K562 (cell line): ENCODE results near the gene TRAPPC1. TPM values are rescaled to one million over a fixed set of nuclear protein-coding genes. Genes with fewer than 3 reads are reported as not detected.

Source experiments
- FOXJ3 ChIP-seq: sonication (generic); formaldehyde crosslinking; IDR thresholded peaks from 2 replicates; pipeline ENCODE4 v1.4.0; 2020; ENCODE audit warnings: mild to moderate bottlenecking, missing genetic modification reagents
- JUNB ChIP-seq: fragments of 450-650 bp; formaldehyde crosslinking; conservative IDR thresholded peaks from 2 replicates; pipeline ENCODE4 v1.4.0; 2020; ENCODE audit warnings: mild to moderate bottlenecking
- LEF1 ChIP-seq: fragments of 450-650 bp; IDR thresholded peaks from 2 replicates; pipeline ENCODE4 v1.6.1; 2016; ENCODE audit warnings: mild to moderate bottlenecking
- MEIS2 ChIP-seq: fragments of 450-650 bp; IDR thresholded peaks from 2 replicates; pipeline ENCODE4 v1.6.1; 2014; ENCODE audit warnings: mild to moderate bottlenecking; ENCODE audit not compliant: partially characterized antibody
- SMARCC2 ChIP-seq: fragments of 450-650 bp; IDR thresholded peaks from 2 replicates; pipeline ENCODE4 v1.6.1; 2017; ENCODE audit warnings: antibody characterized with exemption, moderate library complexity, mild to moderate bottlenecking, low read depth
- TEAD4 ChIP-seq, 2 experiments: sonication (generic) in 1 of 2; formaldehyde crosslinking in 1 of 2; IDR thresholded peaks; 2 replicates each; pipeline versions ENCODE4 v1.6.1 to v1.8.0; 2012 to 2022; ENCODE audit warnings: borderline replicate concordance in 1 of 2, inconsistent platforms in 1 of 2, low read length in 1 of 2, mild to moderate bottlenecking in 1 of 2, missing genetic modification reagents in 1 of 2
- ZBED1 ChIP-seq: IDR thresholded peaks from 2 replicates; pipeline ENCODE4 v1.6.1; 2014
- ZNF444 ChIP-seq: fragments of 250-450 bp; sonication (Bioruptor Pico); IDR thresholded peaks from 2 replicates; pipeline ENCODE4 v1.4.0; 2020; ENCODE audit warnings: mild to moderate bottlenecking, moderate library complexity
- polyA plus RNA-seq, 8 experiments: library from polyadenylated mRNA; depleted of rRNA in 4 of 8; stranded (reverse) in 5 of 8; unstranded in 3 of 8; fragments of >200 nt; fragmentation: Nextera tagmentation in 2 of 8; fragmentation: Illumina TruSeq in 1 of 8; extraction: Ambion mirVana in 2 of 8; extraction: Trizol in 1 of 8; gene quantifications; 2 replicates each; pipeline versions ENCODE4 v1.2.1 to v1.2.3, GENCODE V29; 2011 to 2014; ENCODE audit warnings: inconsistent platforms in 1 of 8, missing spikeins in 1 of 8
- total RNA-seq, 7 experiments: library from RNA; depleted of rRNA in 6 of 7; stranded (reverse); fragments of >200 nt in 6 of 7; fragmentation: Illumina TruSeq in 2 of 7; extraction: Trizol in 2 of 7; gene quantifications; 2 replicates each; pipeline versions ENCODE4 v1.2.1 to v1.2.3, GENCODE V29; 2011 to 2021; ENCODE audit warnings: low replicate concordance in 1 of 7
- TF ChIP-seq, protein P1 (sequence below), 2 experiments: fragments of 450-650 bp; formaldehyde crosslinking in 1 of 2; IDR thresholded peaks; 2 replicates each; pipeline versions ENCODE4 v1.4.0 to v1.6.1; 2014 to 2020; ENCODE audit warnings: mild to moderate bottlenecking in 2 of 2, borderline replicate concordance in 1 of 2, low read depth in 1 of 2
- TF ChIP-seq, protein P2 (sequence below), 3 experiments: IDR thresholded peaks in 2 of 3; conservative IDR thresholded peaks in 1 of 3; 2 replicates each; pipeline ENCODE4 v1.5.1; 2011 to 2012; ENCODE audit warnings: low read length in 3 of 3, mild to moderate bottlenecking in 3 of 3, control low read depth in 2 of 3, improper control_type of control experiment in 1 of 3, inconsistent platforms in 1 of 3, low read depth in 1 of 3, mixed read lengths in 1 of 3, moderate library complexity in 1 of 3; ENCODE audit not compliant: insufficient read depth in 2 of 3
- TF ChIP-seq, protein P3 (sequence below): fragments of 450-650 bp; IDR thresholded peaks from 2 replicates; pipeline ENCODE4 v1.6.1; 2018; ENCODE audit not compliant: partially characterized antibody

Gene TRAPPC1
- total and polyA plus RNA-seq, 9 of the 15 experiments (the other 6 are each of a cell fraction or from before 2014, with no cell fraction given) = 11.7 to 82.8 (median 36.2) TPM

DNA sequence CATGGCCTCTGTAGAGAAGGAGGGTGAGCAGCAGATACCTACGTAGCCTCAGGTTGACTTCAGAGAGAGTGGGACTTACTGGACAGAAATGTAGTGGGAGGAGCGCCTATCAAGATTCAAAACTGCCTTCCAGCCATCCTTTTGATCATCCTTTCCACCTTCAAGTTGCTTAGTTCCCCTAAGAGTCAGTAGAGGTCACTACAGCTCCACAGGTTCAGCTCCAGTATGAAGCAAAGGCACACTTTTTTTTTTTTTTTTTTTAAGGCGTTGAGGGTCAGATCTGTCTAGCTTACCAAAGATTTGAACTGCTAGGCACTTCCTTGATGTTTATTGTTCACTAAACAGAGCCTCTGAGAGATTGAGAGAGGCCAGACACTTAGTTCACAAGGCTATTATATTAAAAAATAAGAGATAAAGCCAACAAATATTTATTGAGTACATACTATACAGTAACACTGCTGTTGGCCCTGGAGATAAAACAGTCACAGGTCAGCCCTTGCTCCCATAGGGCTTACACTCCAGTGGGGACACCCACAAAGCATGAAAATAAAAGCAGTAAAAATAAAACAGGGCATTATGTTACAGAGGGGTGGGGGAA is 18.7 kb downstream of the TRAPPC1 start (continued):
- TF ChIP-seq SMARCC2 (no peak), ZBED1 (no peak), MEIS2 (no peak), ZNF444 (CRISPR knock-in tag) (no peak), TEAD4 (IDR thresholded peaks at IDR 0.05; ENCODE audit: low read length) (0 out of 2 replicates have a peak, but pooled peaks have one; percentile 17), TEAD4 (CRISPR knock-in tag; IDR thresholded peaks at IDR 0.05; ENCODE audit: borderline replicate concordance) (no peak), JUNB (CRISPR knock-in tag) (no peak), LEF1 (0 out of 2 replicates have a peak, but pooled peaks have one; percentile 38), FOXJ3 (CRISPR knock-in tag) (no peak)
- TF ChIP-seq, protein P1, sequence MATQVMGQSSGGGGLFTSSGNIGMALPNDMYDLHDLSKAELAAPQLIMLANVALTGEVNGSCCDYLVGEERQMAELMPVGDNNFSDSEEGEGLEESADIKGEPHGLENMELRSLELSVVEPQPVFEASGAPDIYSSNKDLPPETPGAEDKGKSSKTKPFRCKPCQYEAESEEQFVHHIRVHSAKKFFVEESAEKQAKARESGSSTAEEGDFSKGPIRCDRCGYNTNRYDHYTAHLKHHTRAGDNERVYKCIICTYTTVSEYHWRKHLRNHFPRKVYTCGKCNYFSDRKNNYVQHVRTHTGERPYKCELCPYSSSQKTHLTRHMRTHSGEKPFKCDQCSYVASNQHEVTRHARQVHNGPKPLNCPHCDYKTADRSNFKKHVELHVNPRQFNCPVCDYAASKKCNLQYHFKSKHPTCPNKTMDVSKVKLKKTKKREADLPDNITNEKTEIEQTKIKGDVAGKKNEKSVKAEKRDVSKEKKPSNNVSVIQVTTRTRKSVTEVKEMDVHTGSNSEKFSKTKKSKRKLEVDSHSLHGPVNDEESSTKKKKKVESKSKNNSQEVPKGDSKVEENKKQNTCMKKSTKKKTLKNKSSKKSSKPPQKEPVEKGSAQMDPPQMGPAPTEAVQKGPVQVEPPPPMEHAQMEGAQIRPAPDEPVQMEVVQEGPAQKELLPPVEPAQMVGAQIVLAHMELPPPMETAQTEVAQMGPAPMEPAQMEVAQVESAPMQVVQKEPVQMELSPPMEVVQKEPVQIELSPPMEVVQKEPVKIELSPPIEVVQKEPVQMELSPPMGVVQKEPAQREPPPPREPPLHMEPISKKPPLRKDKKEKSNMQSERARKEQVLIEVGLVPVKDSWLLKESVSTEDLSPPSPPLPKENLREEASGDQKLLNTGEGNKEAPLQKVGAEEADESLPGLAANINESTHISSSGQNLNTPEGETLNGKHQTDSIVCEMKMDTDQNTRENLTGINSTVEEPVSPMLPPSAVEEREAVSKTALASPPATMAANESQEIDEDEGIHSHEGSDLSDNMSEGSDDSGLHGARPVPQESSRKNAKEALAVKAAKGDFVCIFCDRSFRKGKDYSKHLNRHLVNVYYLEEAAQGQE (IDR thresholded peaks at IDR 0.05; ENCODE audit: borderline replicate concordance) = peak; percentile 76
- TF ChIP-seq, protein P1 (CRISPR knock-in tag; IDR thresholded peaks at IDR 0.05; ENCODE audit: low read depth) = no peak
- TF ChIP-seq, protein P2, sequence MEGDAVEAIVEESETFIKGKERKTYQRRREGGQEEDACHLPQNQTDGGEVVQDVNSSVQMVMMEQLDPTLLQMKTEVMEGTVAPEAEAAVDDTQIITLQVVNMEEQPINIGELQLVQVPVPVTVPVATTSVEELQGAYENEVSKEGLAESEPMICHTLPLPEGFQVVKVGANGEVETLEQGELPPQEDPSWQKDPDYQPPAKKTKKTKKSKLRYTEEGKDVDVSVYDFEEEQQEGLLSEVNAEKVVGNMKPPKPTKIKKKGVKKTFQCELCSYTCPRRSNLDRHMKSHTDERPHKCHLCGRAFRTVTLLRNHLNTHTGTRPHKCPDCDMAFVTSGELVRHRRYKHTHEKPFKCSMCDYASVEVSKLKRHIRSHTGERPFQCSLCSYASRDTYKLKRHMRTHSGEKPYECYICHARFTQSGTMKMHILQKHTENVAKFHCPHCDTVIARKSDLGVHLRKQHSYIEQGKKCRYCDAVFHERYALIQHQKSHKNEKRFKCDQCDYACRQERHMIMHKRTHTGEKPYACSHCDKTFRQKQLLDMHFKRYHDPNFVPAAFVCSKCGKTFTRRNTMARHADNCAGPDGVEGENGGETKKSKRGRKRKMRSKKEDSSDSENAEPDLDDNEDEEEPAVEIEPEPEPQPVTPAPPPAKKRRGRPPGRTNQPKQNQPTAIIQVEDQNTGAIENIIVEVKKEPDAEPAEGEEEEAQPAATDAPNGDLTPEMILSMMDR (IDR thresholded peaks at IDR 0.05 in 2 of 3, conservative IDR thresholded peaks at IDR 0.05 in 1 of 3; ENCODE audit: insufficient read depth in 2 of 3, low read depth in 1 of 3, low read length in 3 of 3) = peak; percentile 73 to 91 (median 74)
- TF ChIP-seq, protein P3, sequence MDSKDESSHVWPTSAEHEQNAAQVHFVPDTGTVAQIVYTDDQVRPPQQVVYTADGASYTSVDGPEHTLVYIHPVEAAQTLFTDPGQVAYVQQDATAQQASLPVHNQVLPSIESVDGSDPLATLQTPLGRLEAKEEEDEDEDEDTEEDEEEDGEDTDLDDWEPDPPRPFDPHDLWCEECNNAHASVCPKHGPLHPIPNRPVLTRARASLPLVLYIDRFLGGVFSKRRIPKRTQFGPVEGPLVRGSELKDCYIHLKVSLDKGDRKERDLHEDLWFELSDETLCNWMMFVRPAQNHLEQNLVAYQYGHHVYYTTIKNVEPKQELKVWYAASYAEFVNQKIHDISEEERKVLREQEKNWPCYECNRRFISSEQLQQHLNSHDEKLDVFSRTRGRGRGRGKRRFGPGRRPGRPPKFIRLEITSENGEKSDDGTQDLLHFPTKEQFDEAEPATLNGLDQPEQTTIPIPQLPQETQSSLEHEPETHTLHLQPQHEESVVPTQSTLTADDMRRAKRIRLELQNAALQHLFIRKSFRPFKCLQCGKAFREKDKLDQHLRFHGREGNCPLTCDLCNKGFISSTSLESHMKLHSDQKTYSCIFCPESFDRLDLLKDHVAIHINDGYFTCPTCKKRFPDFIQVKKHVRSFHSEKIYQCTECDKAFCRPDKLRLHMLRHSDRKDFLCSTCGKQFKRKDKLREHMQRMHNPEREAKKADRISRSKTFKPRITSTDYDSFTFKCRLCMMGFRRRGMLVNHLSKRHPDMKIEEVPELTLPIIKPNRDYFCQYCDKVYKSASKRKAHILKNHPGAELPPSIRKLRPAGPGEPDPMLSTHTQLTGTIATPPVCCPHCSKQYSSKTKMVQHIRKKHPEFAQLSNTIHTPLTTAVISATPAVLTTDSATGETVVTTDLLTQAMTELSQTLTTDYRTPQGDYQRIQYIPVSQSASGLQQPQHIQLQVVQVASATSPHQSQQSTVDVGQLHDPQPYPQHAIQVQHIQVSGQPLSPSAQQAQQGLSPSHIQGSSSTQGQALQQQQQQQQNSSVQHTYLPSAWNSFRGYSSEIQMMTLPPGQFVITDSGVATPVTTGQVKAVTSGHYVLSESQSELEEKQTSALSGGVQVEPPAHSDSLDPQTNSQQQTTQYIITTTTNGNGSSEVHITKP = no peak
